ENCODE results near the gene IFT81. TPM values are rescaled to one million over a fixed set of nuclear protein-coding genes. Genes with fewer than 3 reads are reported as not detected.

The IFT81 gene
- total RNA-seq, 2 donors from 2014 or later: 20.2 to 29.6 TPM

- no peak for DNase-seq
These were observed 13.6 kb downstream of the IFT81 start for GRCh38 chr12:110137786-110138185.

GRCh38 chr12:110141389-110141788 lies 17.2 kb downstream of the IFT81 start:
- Histone ChIP-seq H3K27ac (ENCODE audit: low read depth, low read length) (no peak overlapping the region), H3K9ac (ENCODE audit: extremely low read depth, low read length, poor library complexity, severe bottlenecking) (no peak overlapping the region), H3K4me1 (ENCODE audit: control insufficient read depth, insufficient read depth, low read length) (no peaks in the 10 kb centered on the region), H3K4me3 (ENCODE audit: low read length) (no peak overlapping the region), H3K9me3 (ENCODE audit: control insufficient read depth, low read length) (no peaks in the 10 kb centered on the region), H3K27me3 (ENCODE audit: control insufficient read depth, insufficient read depth, low read length, poor library complexity, severe bottlenecking) (no peaks in the 10 kb centered on the region), H3K36me3 (ENCODE audit: control insufficient read depth, insufficient read depth, low read length) (peaks cover 46% of the 10 kb centered on the region)
- 92 to 95% methylated on average over 5 to 6 of the region's 6 CpGs for WGBS, 2 experiments (ENCODE audit: insufficient coverage in 1 of 2, insufficient read length in 1 of 2)
- Mint-ChIP-seq H3K4me3 (no peak overlapping the region), H3K27ac (no peak overlapping the region), H3K27me3 (ENCODE audit: insufficient read depth) (no peaks in the 10 kb centered on the region), H3K9me3 (no peaks in the 10 kb centered on the region), H3K4me1 (no peaks in the 10 kb centered on the region), H3K36me3 (ENCODE audit: low read depth) (peaks cover 38% of the 10 kb centered on the region)
- TF ChIP-seq CTCF (conservative IDR thresholded peaks at IDR 0.05): no peak
- no peak for DNase-seq

More at GRCh38 chr12:110137786-110138185, 13.6 kb downstream of the IFT81 start:
- H3K9me3 ChIP-seq (ENCODE audit: control insufficient read depth, low read length): no peaks in the 10 kb centered on the region
- peaks cover 62% of the 10 kb centered on the region for H3K36me3 ChIP-seq (ENCODE audit: control insufficient read depth, insufficient read depth, low read length)
- Mint-ChIP-seq H3K9me3 (no peaks in the 10 kb centered on the region), H3K4me1 (no peaks in the 10 kb centered on the region), H3K36me3 (ENCODE audit: low read depth) (peaks cover 42% of the 10 kb centered on the region), H3K27me3 (ENCODE audit: insufficient read depth) (no peaks in the 10 kb centered on the region), H3K4me3 (no peak overlapping the region), H3K27ac (no peak overlapping the region)
- H3K27me3 ChIP-seq (ENCODE audit: control insufficient read depth, insufficient read depth, low read length, poor library complexity, severe bottlenecking): no peaks in the 10 kb centered on the region
- H3K4me3 ChIP-seq (ENCODE audit: low read length): no peak overlapping the region
- no peak for TF ChIP-seq CTCF (conservative IDR thresholded peaks at IDR 0.05)
- no peak overlapping the region for H3K9ac ChIP-seq (ENCODE audit: extremely low read depth, low read length, poor library complexity, severe bottlenecking)
- H3K4me1 ChIP-seq (ENCODE audit: control insufficient read depth, insufficient read depth, low read length): no peaks in the 10 kb centered on the region
- 94 to 100% methylated on average over 3 of the region's 3 CpGs for WGBS, 2 experiments (ENCODE audit: insufficient coverage in 1 of 2, insufficient read length in 1 of 2)
- no peak overlapping the region for H3K27ac ChIP-seq (ENCODE audit: low read depth, low read length)

GRCh38 chr12:110146986-110147385 lies 22.8 kb downstream of the IFT81 start:
- Mint-ChIP-seq H3K27me3 (ENCODE audit: insufficient read depth) (no peaks in the 10 kb centered on the region), H3K27ac (no peak overlapping the region), H3K4me1 (no peaks in the 10 kb centered on the region), H3K9me3 (no peaks in the 10 kb centered on the region), H3K36me3 (ENCODE audit: low read depth) (peaks cover 56% of the 10 kb centered on the region), H3K4me3 (no peak overlapping the region)
- H3K9ac ChIP-seq (ENCODE audit: extremely low read depth, low read length, poor library complexity, severe bottlenecking): no peak overlapping the region
- DNase-seq: no peak
- no peaks in the 10 kb centered on the region for H3K4me1 ChIP-seq (ENCODE audit: control insufficient read depth, insufficient read depth, low read length)
- peaks cover 56% of the 10 kb centered on the region for H3K36me3 ChIP-seq (ENCODE audit: control insufficient read depth, insufficient read depth, low read length)
- no peak for TF ChIP-seq CTCF (conservative IDR thresholded peaks at IDR 0.05)
- no peak overlapping the region for H3K4me3 ChIP-seq (ENCODE audit: low read length)
- H3K27me3 ChIP-seq (ENCODE audit: control insufficient read depth, insufficient read depth, low read length, poor library complexity, severe bottlenecking): no peaks in the 10 kb centered on the region
- peaks cover 18% of the 10 kb centered on the region for H3K9me3 ChIP-seq (ENCODE audit: control insufficient read depth, low read length)
- 90 to 100% methylated on average over 1 to 2 of the region's 2 CpGs for WGBS, 2 experiments (ENCODE audit: insufficient coverage in 1 of 2, insufficient read length in 1 of 2)
- H3K27ac ChIP-seq (ENCODE audit: low read depth, low read length): no peak overlapping the region

All from endodermal cell (in vitro differentiated cells).